CD4-positive, alpha-beta T cell (primary cell): ENCODE measurements around the gene LDLRAD4. TPM values are rescaled to one million over a fixed set of nuclear protein-coding genes. Genes with fewer than 3 reads are reported as not detected.

Experiments used
- ATAC-seq: fragments of 200-7000 bp; cut with Tn5 transposase; one replicate; pipeline ENCODE4 v1.10.0; 2022; ENCODE audit warnings: mild to moderate bottlenecking; ENCODE audit not compliant: poor library complexity
- CTCF ChIA-PET: fragments of 350-600 bp; sonication (Branson Sonifier 250); formaldehyde crosslinking; loops from one replicate; lab custom pipeline; 2021; ENCODE audit warnings: antibody characterized with exemption, inconsistent platforms; lab: Charles Lee
- POLR2A ChIA-PET: fragments of 350-600 bp; sonication (Branson Sonifier 250); formaldehyde crosslinking; loops from one replicate; lab custom pipeline; 2021; ENCODE audit warnings: antibody characterized with exemption, inconsistent platforms; lab: Charles Lee
- DNase-seq, 14 experiments: peaks; one replicate each; pipeline ENCODE4 v3.0.0-alpha.2; 2013 to 2020; ENCODE audit warnings: mixed read lengths in 2 of 14
- H3K27ac ChIP-seq, 2 donors: one replicate each; pipeline versions ENCODE4 v1.5.1 to v1.7.0; 2013; ENCODE audit warnings: low read length in 2 of 2, low read depth in 1 of 2, mild to moderate bottlenecking in 1 of 2
- H3K27me3 ChIP-seq, 2 experiments: 1 replicate in 1 of 2; 2 replicates in 1 of 2; pipeline versions ENCODE4 v1.6.1 to v1.7.0; 2013; ENCODE audit warnings: low read length in 2 of 2, control low read depth in 1 of 2, mild to moderate bottlenecking in 1 of 2, moderate library complexity in 1 of 2; ENCODE audit not compliant: insufficient read depth in 2 of 2, control insufficient read depth in 1 of 2
- H3K36me3 ChIP-seq: one replicate; pipeline ENCODE4 v1.6.1; 2013; ENCODE audit warnings: low read length, control low read depth; ENCODE audit not compliant: insufficient read depth
- H3K4me1 ChIP-seq: one replicate; pipeline ENCODE4 v1.6.1; 2013; ENCODE audit warnings: low read length, control low read depth; ENCODE audit not compliant: insufficient read depth
- H3K4me3 ChIP-seq: one replicate; pipeline ENCODE4 v1.5.1; 2013; ENCODE audit warnings: mild to moderate bottlenecking, low read length, moderate library complexity
- H3K9me3 ChIP-seq, 2 experiments: 1 replicate in 1 of 2; 2 replicates in 1 of 2; pipeline versions ENCODE4 v1.6.1 to v1.7.0; 2013; ENCODE audit warnings: low read length in 2 of 2, mild to moderate bottlenecking in 2 of 2, control low read depth in 1 of 2, moderate library complexity in 1 of 2; ENCODE audit not compliant: control insufficient read depth in 1 of 2, insufficient read depth in 1 of 2
- H3K27ac Mint-ChIP-seq: one replicate; pipeline ENCODE4 v1.8.0; 2020; ENCODE audit warnings: mixed read lengths
- H3K27me3 Mint-ChIP-seq: one replicate; pipeline ENCODE4 v1.8.0; 2021; ENCODE audit warnings: mixed read lengths
- H3K36me3 Mint-ChIP-seq: one replicate; pipeline ENCODE4 v1.8.0; 2021; ENCODE audit warnings: low read depth, mixed read lengths
- H3K4me1 Mint-ChIP-seq: one replicate; pipeline ENCODE4 v1.8.0; 2021; ENCODE audit warnings: low read depth, mixed read lengths
- H3K4me3 Mint-ChIP-seq: one replicate; pipeline ENCODE4 v1.8.0; 2020; ENCODE audit warnings: mild to moderate bottlenecking, mixed read lengths
- H3K9me3 Mint-ChIP-seq: one replicate; pipeline ENCODE4 v1.8.0; 2020; ENCODE audit warnings: mixed read lengths
- intact Hi-C, 2 experiments: fragments of 100-400 bp; cut with DNase I in 1 of 2; cut with micrococcal nuclease in 1 of 2; formaldehyde crosslinking; loops; one replicate each; pipeline versions ENCODE4 v1.15.1 to v1.9.0; 2023 to 2025; cut with DNase I, micrococcal nuclease
- total RNA-seq, 174 experiments: library from RNA in 2 of 174; stranded (reverse) in 2 of 174; gene quantifications; one replicate each; pipeline ENCODE4 v1.2.3 and lab custom pipeline; 2021 to 2026
- TF ChIP-seq, protein P1 (sequence below): fragments of 200-600 bp; IDR thresholded peaks from one replicate; pipeline ENCODE4 v1.8.0; 2022; ENCODE audit warnings: antibody characterized with exemption, mild to moderate bottlenecking

Gene LDLRAD4
- total RNA-seq, 2 experiments from 2014 or later = 51.9 to 52.7 TPM

DNA sequence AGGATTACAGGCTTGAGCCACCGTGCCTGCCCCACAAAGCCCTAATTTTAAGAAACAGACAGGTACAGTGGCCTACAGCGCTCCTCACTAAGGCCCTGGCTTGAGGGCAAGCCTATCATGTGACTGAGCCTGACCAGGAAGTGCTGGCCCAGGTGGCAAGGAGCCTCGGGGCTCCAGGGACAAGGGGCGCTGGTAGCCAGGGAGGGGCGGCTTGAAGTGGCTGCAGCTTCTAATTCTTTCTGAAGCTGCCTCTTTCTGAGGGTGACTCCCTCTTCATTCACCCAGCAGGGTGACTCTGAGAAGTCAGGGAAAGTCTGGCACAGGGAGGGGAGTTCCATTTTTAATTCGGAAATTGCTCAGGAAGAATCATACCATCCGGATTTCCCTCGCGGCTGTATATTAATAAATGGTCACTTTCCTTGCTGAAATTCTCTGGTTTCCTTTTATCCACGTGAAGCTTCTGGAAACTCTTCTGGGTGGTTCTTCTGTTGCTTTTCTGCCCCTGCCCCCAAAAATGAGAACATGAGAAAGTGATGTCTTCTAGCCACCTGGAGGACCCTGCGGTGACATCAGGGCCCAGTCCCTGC is 392.1 kb downstream of the LDLRAD4 start:
- DNase-seq = peak in 1 of 14 experiments; percentile 19
- Mint-ChIP-seq H3K9me3 (no peaks in the 10 kb centered on the region), H3K27ac (peak overlapping the region; percentile 90), H3K36me3 (no peaks in the 10 kb centered on the region), H3K4me1 (peaks cover 76% of the 10 kb centered on the region), H3K27me3 (no peaks in the 10 kb centered on the region), H3K4me3 (peak overlapping the region; percentile 86)
- CTCF ChIA-PET = no interaction called here
- Histone ChIP-seq H3K4me1 (peaks cover 71% of the 10 kb centered on the region), H3K27me3 (no peaks in the 10 kb centered on the region), H3K27ac (no peak overlapping the region), H3K4me3 (no peak overlapping the region), H3K36me3 (no peaks in the 10 kb centered on the region), H3K9me3 (no peaks in the 10 kb centered on the region)
- intact Hi-C loops = loop anchor here in 1 of 2 experiments (5.0 to 10.0 kb wide), 5 partner anchors 33 to 233 kb away; no protein-coding TSS in a partner anchor
- TF ChIP-seq, protein P1, sequence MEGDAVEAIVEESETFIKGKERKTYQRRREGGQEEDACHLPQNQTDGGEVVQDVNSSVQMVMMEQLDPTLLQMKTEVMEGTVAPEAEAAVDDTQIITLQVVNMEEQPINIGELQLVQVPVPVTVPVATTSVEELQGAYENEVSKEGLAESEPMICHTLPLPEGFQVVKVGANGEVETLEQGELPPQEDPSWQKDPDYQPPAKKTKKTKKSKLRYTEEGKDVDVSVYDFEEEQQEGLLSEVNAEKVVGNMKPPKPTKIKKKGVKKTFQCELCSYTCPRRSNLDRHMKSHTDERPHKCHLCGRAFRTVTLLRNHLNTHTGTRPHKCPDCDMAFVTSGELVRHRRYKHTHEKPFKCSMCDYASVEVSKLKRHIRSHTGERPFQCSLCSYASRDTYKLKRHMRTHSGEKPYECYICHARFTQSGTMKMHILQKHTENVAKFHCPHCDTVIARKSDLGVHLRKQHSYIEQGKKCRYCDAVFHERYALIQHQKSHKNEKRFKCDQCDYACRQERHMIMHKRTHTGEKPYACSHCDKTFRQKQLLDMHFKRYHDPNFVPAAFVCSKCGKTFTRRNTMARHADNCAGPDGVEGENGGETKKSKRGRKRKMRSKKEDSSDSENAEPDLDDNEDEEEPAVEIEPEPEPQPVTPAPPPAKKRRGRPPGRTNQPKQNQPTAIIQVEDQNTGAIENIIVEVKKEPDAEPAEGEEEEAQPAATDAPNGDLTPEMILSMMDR = no peak
- ATAC-seq = no peak
- POLR2A ChIA-PET = no interaction called here

DNA sequence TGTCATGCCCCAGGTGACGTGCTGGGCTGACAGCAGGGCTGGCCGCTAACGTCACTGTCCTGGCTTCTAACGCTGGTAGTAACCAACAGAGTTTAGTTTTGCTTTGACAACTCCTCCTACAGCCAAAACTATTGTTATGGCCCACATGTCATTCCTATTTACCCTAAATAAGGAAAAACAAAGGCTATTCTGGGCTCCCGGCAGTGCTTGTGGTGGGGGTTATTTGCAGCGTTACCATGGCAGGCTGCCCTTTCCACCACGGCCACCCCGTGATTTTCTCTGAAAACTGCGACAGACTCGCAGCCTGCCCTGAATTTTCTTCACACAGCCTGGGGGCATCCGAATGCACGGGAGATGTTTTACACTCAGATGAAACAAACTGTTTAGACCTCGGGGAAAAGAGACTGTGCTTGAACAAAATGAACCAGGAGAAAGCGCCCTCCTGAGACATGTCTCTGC is 392.6 kb downstream of the LDLRAD4 start:
- ChIA-PET CTCF (no interaction called here), POLR2A (interaction anchor here (1.2 to 1.9 kb wide), 4 partner anchors 11 to 116 kb away, joined by 3 to 9 read pairs (median 5); no protein-coding TSS in a partner anchor)
- H3K4me1 Mint-ChIP-seq = peaks cover 81% of the 10 kb centered on the region
- Histone ChIP-seq H3K4me3 (peak overlapping the region; percentile 51), H3K36me3 (no peaks in the 10 kb centered on the region), H3K9me3 (no peaks in the 10 kb centered on the region), H3K27me3 (no peaks in the 10 kb centered on the region), H3K4me1 (peaks cover 77% of the 10 kb centered on the region), H3K27ac (peak overlapping the region; percentile 25 to 38)
- ATAC-seq = peak; percentile 9
- no peaks in the 10 kb centered on the region for H3K27me3 Mint-ChIP-seq
- intact Hi-C loops = loop anchor here in 1 of 2 experiments (5.0 to 10.0 kb wide), 5 partner anchors 34 to 234 kb away; no protein-coding TSS in a partner anchor
- peak overlapping the region; percentile 86 for H3K4me3 Mint-ChIP-seq
- H3K9me3 Mint-ChIP-seq = no peaks in the 10 kb centered on the region
- DNase-seq = peak in 5 of 14 experiments; percentile 39 to 76 (median 52)
- TF ChIP-seq, protein P1 = no peak
- H3K36me3 Mint-ChIP-seq = no peaks in the 10 kb centered on the region
- H3K27ac Mint-ChIP-seq = peak overlapping the region; percentile 90

DNA sequence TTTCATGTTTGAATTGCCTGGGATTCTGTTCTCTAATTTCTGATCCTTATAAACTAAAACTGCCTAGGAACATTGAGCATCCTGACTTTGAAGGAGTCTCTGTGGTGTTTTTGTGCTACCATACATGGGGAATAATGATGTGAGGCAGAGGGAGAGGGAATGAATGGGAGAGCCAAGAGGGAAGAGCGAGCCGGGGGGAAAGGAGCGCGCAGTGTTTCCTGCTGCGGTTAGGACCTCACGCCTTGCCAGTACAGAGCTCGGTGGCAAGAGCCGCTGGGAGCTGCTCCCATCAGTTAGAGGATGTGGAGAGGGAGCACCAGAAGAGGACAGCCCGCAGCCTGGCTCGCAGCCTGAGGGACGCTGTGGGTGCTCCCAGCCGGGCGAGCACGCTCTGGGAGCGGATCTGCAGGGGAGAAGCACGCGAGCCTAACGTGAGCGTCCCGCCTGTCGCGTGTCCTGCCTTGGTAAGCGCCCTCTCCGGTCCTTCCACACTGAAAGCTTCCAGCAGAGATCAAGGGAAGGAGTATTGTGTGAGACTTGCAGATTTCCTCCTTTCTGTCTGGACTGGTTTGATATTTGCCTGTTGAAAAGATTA is 393.1 kb downstream of the LDLRAD4 start:
- Mint-ChIP-seq H3K27me3 (no peaks in the 10 kb centered on the region), H3K36me3 (no peaks in the 10 kb centered on the region), H3K4me1 (peaks cover 85% of the 10 kb centered on the region), H3K9me3 (no peaks in the 10 kb centered on the region), H3K4me3 (peak overlapping the region; percentile 86), H3K27ac (peak overlapping the region; percentile 90)
- H3K27ac ChIP-seq = peak overlapping the region; percentile 13 to 38
- no peaks in the 10 kb centered on the region for H3K36me3 ChIP-seq
- CTCF ChIA-PET = interaction anchor here (1.0 to 3.0 kb wide), 3 partner anchors 54 to 395 kb away, joined by 3 to 11 read pairs (median 3); no protein-coding TSS in a partner anchor
- H3K27me3 ChIP-seq = no peaks in the 10 kb centered on the region
- DNase-seq (peak in 1 of 14 experiments; percentile 12), ATAC-seq (no peak)
- peak overlapping the region; percentile 51 for H3K4me3 ChIP-seq
- TF ChIP-seq, protein P1 = no peak
- H3K4me1 ChIP-seq = peaks cover 82% of the 10 kb centered on the region
- no peaks in the 10 kb centered on the region for H3K9me3 ChIP-seq
- intact Hi-C loops = loop anchor here in 1 of 2 experiments (1.0 to 10.0 kb wide), 6 partner anchors 34 to 394 kb away; no protein-coding TSS in a partner anchor
- POLR2A ChIA-PET = interaction anchor here (0.6 to 1.9 kb wide), 12 partner anchors 11 to 621 kb away, joined by 3 to 9 read pairs (median 3); partner anchors contain the start of gene CEP192
